ENCODE data around the gene TMEM238. TPM values are rescaled to one million over a fixed set of nuclear protein-coding genes. Genes with fewer than 3 reads are reported as not detected.
"Not testable (repeated sequence)": the region's sequence is repeated elsewhere in the genome, so short reads cannot be mapped to it uniquely, and the experiment has no call there.

TMEM238 gene
- 10 to 100 TPM; 23.6 to 26.7 TPM for total RNA-seq

GRCh38 chr19:55384131-55384919 is at the start of gene TMEM238:
TMEM238 (minus strand) TSS chr19:55384292; CDS start chr19:55384259, 33 bp downstream.
- Mint-ChIP-seq H3K27me3 (ENCODE audit: low read depth) (no peaks in the 10 kb centered on the region), H3K36me3 (ENCODE audit: low read depth) (peaks cover 54% of the 10 kb centered on the region), H3K4me3 (peak within 1 kb of the TSS; percentile 100), H3K9me3 (ENCODE audit: insufficient read depth) (no peaks in the 10 kb centered on the region), H3K27ac (peak within 1 kb of the TSS; percentile 99), H3K4me1 (ENCODE audit: low read depth) (peaks cover 54% of the 10 kb centered on the region)
- POLR2A ChIA-PET = interaction anchor here (0.6 to 14.2 kb wide), 18 partner anchors 8 to 130 kb away, joined by 3 to 213 read pairs (median 5); partner anchors contain the start of genes IL11, KMT5C, PPP6R1 and TMEM190
- peak; percentile 11 for ATAC-seq
- CTCF ChIA-PET = interaction anchor here (0.7 to 3.1 kb wide), 17 partner anchors 34 to 296 kb away, joined by 3 to 30 read pairs (median 4); partner anchors contain the start of genes ISOC2 and KMT5C
- peak; percentile 50 for DNase-seq

GRCh38 chr19:55433292-55433691 is 49.2 kb upstream of the TMEM238 start:
- POLR2A ChIA-PET = no interaction called here
- Mint-ChIP-seq H3K27ac (no peak overlapping the region), H3K4me3 (no peak overlapping the region), H3K36me3 (ENCODE audit: low read depth) (no peaks in the 10 kb centered on the region), H3K9me3 (ENCODE audit: insufficient read depth) (no peaks in the 10 kb centered on the region), H3K4me1 (ENCODE audit: low read depth) (no peaks in the 10 kb centered on the region), H3K27me3 (ENCODE audit: low read depth) (peaks cover 25% of the 10 kb centered on the region)
- no peak for ATAC-seq
- no peak for DNase-seq
- CTCF ChIA-PET = no interaction called here

GRCh38 chr19:55432241-55432959 is 48.3 kb upstream of the TMEM238 start:
- Mint-ChIP-seq H3K4me3 (no peak overlapping the region), H3K4me1 (ENCODE audit: low read depth) (no peaks in the 10 kb centered on the region), H3K27ac (no peak overlapping the region), H3K9me3 (ENCODE audit: insufficient read depth) (no peaks in the 10 kb centered on the region), H3K36me3 (ENCODE audit: low read depth) (no peaks in the 10 kb centered on the region), H3K27me3 (ENCODE audit: low read depth) (peaks cover 25% of the 10 kb centered on the region)
- CTCF ChIA-PET = no interaction called here
- POLR2A ChIA-PET = no interaction called here
- ATAC-seq (no peak), DNase-seq (no peak)

GRCh38 chr19:55431183-55431582 is 47.1 kb upstream of the TMEM238 start:
- Mint-ChIP-seq H3K27ac (no peak overlapping the region), H3K27me3 (ENCODE audit: low read depth) (peaks cover 17% of the 10 kb centered on the region)
- POLR2A ChIA-PET = no interaction called here

DNA sequence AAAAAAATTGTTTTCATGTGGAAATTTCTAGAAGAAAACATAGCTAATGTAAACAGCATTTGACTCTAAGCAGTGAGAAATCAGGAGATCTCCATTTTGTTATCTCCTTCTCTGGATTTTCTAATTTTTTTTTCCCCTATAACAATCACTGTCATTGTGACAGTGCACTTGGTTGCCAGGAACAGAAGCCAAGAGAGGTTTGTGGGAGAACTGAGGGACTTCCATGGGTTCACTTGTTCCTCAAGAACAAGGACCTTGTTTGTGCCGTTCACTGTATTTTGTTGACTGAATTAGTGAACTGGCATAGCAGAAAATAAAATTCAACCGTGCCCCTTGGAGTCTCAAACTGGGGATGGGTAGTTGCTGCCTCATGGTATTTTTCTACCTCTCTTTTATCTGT is 42.0 kb upstream of the TMEM238 start:
- CTCF ChIA-PET = interaction anchor here (0.6 kb wide), 1 partner anchor 15 kb away, joined by 3 read pairs; no protein-coding TSS in a partner anchor
- DNase-seq (no peak), ATAC-seq (no peak)
- no peak overlapping the region for H3K27ac Mint-ChIP-seq
- no peaks in the 10 kb centered on the region for H3K36me3 Mint-ChIP-seq (ENCODE audit: low read depth)
- no peaks in the 10 kb centered on the region for H3K9me3 Mint-ChIP-seq (ENCODE audit: insufficient read depth)
- peaks cover 8% of the 10 kb centered on the region for H3K4me1 Mint-ChIP-seq (ENCODE audit: low read depth)
- H3K27me3 Mint-ChIP-seq (ENCODE audit: low read depth) = peaks cover 17% of the 10 kb centered on the region
- POLR2A ChIA-PET = interaction anchor here (0.6 kb wide), 1 partner anchor 80 kb away, joined by 3 read pairs; no protein-coding TSS in a partner anchor
- no peak overlapping the region for H3K4me3 Mint-ChIP-seq

More at GRCh38 chr19:55431183-55431582, 47.1 kb upstream of the TMEM238 start:
- H3K4me1 Mint-ChIP-seq (ENCODE audit: low read depth) = no peaks in the 10 kb centered on the region
- H3K9me3 Mint-ChIP-seq (ENCODE audit: insufficient read depth) = no peaks in the 10 kb centered on the region
- CTCF ChIA-PET = no interaction called here
- no peaks in the 10 kb centered on the region for H3K36me3 Mint-ChIP-seq (ENCODE audit: low read depth)
- H3K4me3 Mint-ChIP-seq = no peak overlapping the region
- DNase-seq (no peak), ATAC-seq (no peak)

- Mint-ChIP-seq H3K9me3 (ENCODE audit: insufficient read depth) (no peaks in the 10 kb centered on the region), H3K4me1 (ENCODE audit: low read depth) (peaks cover 16% of the 10 kb centered on the region), H3K27me3 (ENCODE audit: low read depth) (peaks cover 19% of the 10 kb centered on the region), H3K4me3 (no peak overlapping the region), H3K36me3 (ENCODE audit: low read depth) (no peaks in the 10 kb centered on the region), H3K27ac (no peak overlapping the region)
- CTCF ChIA-PET = interaction anchor here (1.7 kb wide), 1 partner anchor 79 kb away, joined by 4 read pairs; no protein-coding TSS in a partner anchor
- POLR2A ChIA-PET = no interaction called here
- DNase-seq (no peak), ATAC-seq (no peak)
Observed at GRCh38 chr19:55424518-55424917, 40.4 kb upstream of the TMEM238 start.

DNA sequence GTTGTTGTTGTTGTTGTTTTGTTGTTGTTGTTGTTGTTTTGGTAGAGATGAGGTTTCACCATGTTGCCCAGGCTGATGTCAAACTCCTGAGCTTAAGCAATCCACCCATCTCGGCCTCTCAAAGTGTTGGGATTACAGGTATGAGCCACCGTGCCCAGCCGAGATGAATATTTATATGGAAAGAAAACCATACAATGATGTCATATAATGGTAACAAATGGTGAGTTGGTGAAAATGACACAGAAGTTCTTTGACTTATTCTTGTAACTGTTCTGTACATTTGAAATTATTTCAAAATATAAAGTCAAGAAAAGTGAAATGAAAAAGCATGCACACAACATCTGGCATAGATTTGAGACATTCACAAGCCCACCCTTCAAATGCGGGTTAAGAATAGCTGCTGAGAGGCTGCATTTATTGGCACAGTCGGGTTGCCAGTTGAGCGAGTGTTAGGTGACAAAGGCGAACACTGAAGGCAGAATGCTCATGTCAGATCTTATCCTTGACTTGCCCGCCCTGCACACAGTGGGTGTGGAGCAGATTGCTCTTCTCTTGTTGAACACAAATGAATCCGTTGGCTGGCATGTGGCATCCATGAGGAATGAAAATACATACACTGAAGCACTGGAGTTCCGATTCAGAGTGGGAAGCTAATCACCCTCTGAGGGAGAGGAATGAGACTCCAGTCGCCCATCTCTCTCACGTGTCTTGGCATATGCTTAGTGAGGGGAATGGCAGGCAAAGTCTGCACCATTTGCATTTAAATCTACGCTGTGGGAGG is 39.3 kb upstream of the TMEM238 start:
- ChIA-PET CTCF (interaction anchor here (1.5 to 1.7 kb wide), 2 partner anchors 31 to 81 kb away, joined by 3 to 4 read pairs; no protein-coding TSS in a partner anchor), POLR2A (no interaction called here)
- DNase-seq (no peak), ATAC-seq (no peak)
- no peak overlapping the region for H3K4me3 Mint-ChIP-seq
- H3K4me1 Mint-ChIP-seq (ENCODE audit: low read depth) = peaks cover 16% of the 10 kb centered on the region
- no peak overlapping the region for H3K27ac Mint-ChIP-seq
- no peaks in the 10 kb centered on the region for H3K36me3 Mint-ChIP-seq (ENCODE audit: low read depth)
- no peaks in the 10 kb centered on the region for H3K9me3 Mint-ChIP-seq (ENCODE audit: insufficient read depth)
- H3K27me3 Mint-ChIP-seq (ENCODE audit: low read depth) = peaks cover 17% of the 10 kb centered on the region

DNA sequence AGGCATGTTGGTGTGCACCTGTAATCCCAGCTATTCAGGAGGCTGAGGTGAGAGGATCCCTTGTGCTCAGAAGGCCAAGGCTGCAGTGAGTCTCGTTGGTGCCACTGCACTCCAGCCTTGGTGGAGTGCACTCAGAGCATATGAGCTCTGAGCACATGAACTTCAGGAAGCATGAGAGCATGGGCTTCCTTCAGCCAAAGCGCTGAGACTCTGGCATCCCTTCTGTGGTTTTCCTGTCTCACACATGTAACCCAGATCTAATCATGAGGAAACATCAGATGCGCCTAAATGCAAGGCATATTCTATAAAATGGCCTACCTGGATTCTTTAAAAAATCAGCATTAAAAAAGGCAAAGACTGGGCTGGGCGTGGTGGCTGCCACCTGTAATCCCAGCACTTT is 37.2 kb upstream of the TMEM238 start:
- Mint-ChIP-seq H3K4me1 (ENCODE audit: low read depth) (peaks cover 25% of the 10 kb centered on the region), H3K27me3 (ENCODE audit: low read depth) (peaks cover 17% of the 10 kb centered on the region)
- H3K9me3 Mint-ChIP-seq (ENCODE audit: insufficient read depth); H3K36me3 Mint-ChIP-seq (ENCODE audit: low read depth); H3K4me3 Mint-ChIP-seq; H3K27ac Mint-ChIP-seq; CTCF ChIA-PET: not testable (repeated sequence)
- peak; percentile 80 for ATAC-seq
- POLR2A ChIA-PET = interaction anchor here (2.2 kb wide), 1 partner anchor 14 kb away, joined by 5 read pairs; the partner anchor contains the start of gene UBE2S
- DNase-seq = peak; percentile 50

- Mint-ChIP-seq H3K36me3 (ENCODE audit: low read depth) (no peaks in the 10 kb centered on the region), H3K9me3 (ENCODE audit: insufficient read depth) (no peaks in the 10 kb centered on the region), H3K27ac (no peak overlapping the region), H3K4me3 (no peak overlapping the region), H3K27me3 (ENCODE audit: low read depth) (peaks cover 14% of the 10 kb centered on the region), H3K4me1 (ENCODE audit: low read depth) (peaks cover 25% of the 10 kb centered on the region)
- POLR2A ChIA-PET = interaction anchor here (2.2 kb wide), 1 partner anchor 12 kb away, joined by 5 read pairs; the partner anchor contains the start of gene UBE2S
- CTCF ChIA-PET = interaction anchor here (0.9 to 1.6 kb wide), 4 partner anchors 127 to 279 kb away, joined by 3 to 4 read pairs (median 3); no protein-coding TSS in a partner anchor
- DNase-seq (no peak), ATAC-seq (no peak)
Observed at GRCh38 chr19:55419624-55420236, 35.6 kb upstream of the TMEM238 start.

DNA sequence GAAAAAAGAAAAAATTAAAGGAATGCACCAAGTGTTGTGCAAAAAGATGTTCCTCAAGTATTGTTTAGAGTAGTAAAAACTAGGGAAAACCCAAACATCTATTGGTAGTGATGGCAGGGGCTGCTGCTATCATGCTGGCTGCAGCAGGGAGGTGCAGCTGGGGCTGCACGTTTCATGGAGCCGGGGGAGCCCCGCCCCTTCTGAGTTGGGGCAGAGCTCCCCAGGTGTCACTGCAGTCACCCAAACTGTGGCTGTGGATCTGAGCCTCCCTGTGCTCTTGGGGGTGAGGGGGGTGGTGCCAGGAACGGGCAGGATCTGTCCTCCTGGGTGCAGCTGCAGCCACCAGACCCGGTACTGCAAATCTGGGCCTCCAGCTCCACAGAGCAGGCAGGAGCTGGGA is 35.0 kb upstream of the TMEM238 start:
- H3K9me3 Mint-ChIP-seq (ENCODE audit: insufficient read depth) = no peaks in the 10 kb centered on the region
- CTCF ChIA-PET = interaction anchor here (0.9 to 1.7 kb wide), 7 partner anchors 26 to 278 kb away, joined by 3 to 7 read pairs (median 4); no protein-coding TSS in a partner anchor
- POLR2A ChIA-PET = interaction anchor here (1.0 kb wide), 1 partner anchor 36 kb away, joined by 3 read pairs; no protein-coding TSS in a partner anchor
- no peak overlapping the region for H3K4me3 Mint-ChIP-seq
- DNase-seq (no peak), ATAC-seq (no peak)
- H3K4me1 Mint-ChIP-seq (ENCODE audit: low read depth) = peaks cover 25% of the 10 kb centered on the region
- H3K36me3 Mint-ChIP-seq (ENCODE audit: low read depth) = no peaks in the 10 kb centered on the region
- H3K27me3 Mint-ChIP-seq (ENCODE audit: low read depth) = peaks cover 13% of the 10 kb centered on the region
- no peak overlapping the region for H3K27ac Mint-ChIP-seq

GRCh38 chr19:55418185-55418584 is 34.1 kb upstream of the TMEM238 start:
- Mint-ChIP-seq H3K36me3 (ENCODE audit: low read depth) (no peaks in the 10 kb centered on the region), H3K4me3 (no peak overlapping the region), H3K27me3 (ENCODE audit: low read depth) (peaks cover 9% of the 10 kb centered on the region), H3K4me1 (ENCODE audit: low read depth) (peaks cover 25% of the 10 kb centered on the region), H3K27ac (no peak overlapping the region), H3K9me3 (ENCODE audit: insufficient read depth) (no peaks in the 10 kb centered on the region)
- CTCF ChIA-PET = interaction anchor here (1.0 to 1.7 kb wide), 10 partner anchors 13 to 277 kb away, joined by 3 to 8 read pairs (median 4); partner anchors contain the start of gene TMEM238
- POLR2A ChIA-PET = interaction anchor here (0.5 to 2.1 kb wide), 3 partner anchors 11 to 207 kb away, joined by 3 to 4 read pairs (median 3); partner anchors contain the start of gene UBE2S
- ATAC-seq (peak; percentile 76), DNase-seq (peak; percentile 71)

Measured in activated CD8-positive, alpha-beta T cell treated with anti-CD3 and anti-CD28 coated beads, Interleukin-2, amount 10 ng/mL, durations not matched to agents 7 days and 5 days (primary cell).